SU-DHL-6 (cell line): ENCODE data around the gene MYT1.
A peak's percentile ranks its signal among the peaks of the same experiment; 100 is the strongest.
"Not testable (repeated sequence)": the region's sequence is repeated elsewhere in the genome, so short reads cannot be mapped to it uniquely, and the experiment has no call there.

Experiments used
- H2AFZ ChIP-seq: fragments of 200-600 bp; sonication (generic); 2 replicates; pipeline ENCODE4 v1.6.1; 2014; ENCODE audit warnings: low read depth, mild to moderate bottlenecking, moderate library complexity, mixed read lengths, antibody characterized with exemption, low read length; ENCODE audit not compliant: severe bottlenecking
- H3F3A ChIP-seq: fragments of 200-600 bp; shearing (Covaris generic); 2 replicates; pipeline ENCODE4 v1.6.0; 2016; ENCODE audit warnings: antibody characterized with exemption, mild to moderate bottlenecking; ENCODE audit not compliant: insufficient read depth
- H3K27ac ChIP-seq: fragments of 200-600 bp; sonication (generic); 2 replicates; pipeline ENCODE4 v1.5.1; 2016; ENCODE audit warnings: low read depth, mild to moderate bottlenecking, low read length, moderate library complexity, mixed read lengths
- H3K27me3 ChIP-seq: fragments of 200-600 bp; sonication (generic), shearing (Covaris generic); 2 replicates; pipeline ENCODE4 v1.6.0; 2014; ENCODE audit warnings: mild to moderate bottlenecking, low read length
- H3K36me3 ChIP-seq: fragments of 200-600 bp; sonication (generic); 2 replicates; pipeline ENCODE4 v1.6.1; 2014; ENCODE audit warnings: mild to moderate bottlenecking, low read length, mixed read lengths
- H3K4me2 ChIP-seq: fragments of 300-600, 200-600 bp; shearing (Covaris generic), sonication (generic); 2 replicates; pipeline ENCODE4 v1.6.0; 2014; ENCODE audit warnings: low read length, low read depth, mild to moderate bottlenecking; ENCODE audit not compliant: poor library complexity, severe bottlenecking
- H3K4me3 ChIP-seq: fragments of 200-600 bp; sonication (generic); 2 replicates; pipeline ENCODE4 v1.5.1; 2014; ENCODE audit warnings: antibody characterized with exemption, low read length, mild to moderate bottlenecking, mixed read lengths; ENCODE audit not compliant: insufficient read depth, poor library complexity, severe bottlenecking
- H3K79me2 ChIP-seq: fragments of 200-600 bp; sonication (generic); 2 replicates; pipeline ENCODE4 v1.6.1; 2014; ENCODE audit warnings: mild to moderate bottlenecking, low read length, moderate library complexity; ENCODE audit not compliant: insufficient read depth
- H3K9ac ChIP-seq: fragments of 200-600 bp; sonication (generic); 2 replicates; pipeline ENCODE4 v1.7.0; 2014; ENCODE audit warnings: mild to moderate bottlenecking, low read length
- H3K9me2 ChIP-seq: fragments of 200-600 bp; sonication (generic); replicated peaks from 2 replicates; pipeline ENCODE4 v1.6.1; 2014; ENCODE audit warnings: low read length; ENCODE audit not compliant: insufficient read depth
- H3K9me3 ChIP-seq: fragments of 200-600 bp; sonication (generic); 2 replicates; pipeline ENCODE4 v1.6.1; 2014; ENCODE audit warnings: low read length, mixed read lengths; ENCODE audit not compliant: insufficient read depth
- H4K20me1 ChIP-seq: fragments of 200-600 bp; sonication (generic); 2 replicates; pipeline ENCODE4 v1.6.1; 2014; ENCODE audit warnings: low read depth, mild to moderate bottlenecking, antibody characterized with exemption, low read length, moderate library complexity, mixed read lengths
- EZH2phosphoT487 ChIP-seq: fragments of 200-600 bp; sonication (generic), shearing (Covaris generic); conservative IDR thresholded peaks from 2 replicates; pipeline ENCODE4 v1.6.1; 2018; ENCODE audit warnings: mild to moderate bottlenecking, antibody characterized with exemption, low read length, moderate library complexity, mixed read lengths
- TF ChIP-seq, protein P1 (sequence below): fragments of 200-600 bp; sonication (generic); IDR thresholded peaks from one replicate; pipeline ENCODE4 v1.5.1; 2017; ENCODE audit warnings: antibody characterized with exemption, mild to moderate bottlenecking, low read length, moderate library complexity; ENCODE audit not compliant: insufficient read depth, poor library complexity, severe bottlenecking

The MYT1 gene

DNA sequence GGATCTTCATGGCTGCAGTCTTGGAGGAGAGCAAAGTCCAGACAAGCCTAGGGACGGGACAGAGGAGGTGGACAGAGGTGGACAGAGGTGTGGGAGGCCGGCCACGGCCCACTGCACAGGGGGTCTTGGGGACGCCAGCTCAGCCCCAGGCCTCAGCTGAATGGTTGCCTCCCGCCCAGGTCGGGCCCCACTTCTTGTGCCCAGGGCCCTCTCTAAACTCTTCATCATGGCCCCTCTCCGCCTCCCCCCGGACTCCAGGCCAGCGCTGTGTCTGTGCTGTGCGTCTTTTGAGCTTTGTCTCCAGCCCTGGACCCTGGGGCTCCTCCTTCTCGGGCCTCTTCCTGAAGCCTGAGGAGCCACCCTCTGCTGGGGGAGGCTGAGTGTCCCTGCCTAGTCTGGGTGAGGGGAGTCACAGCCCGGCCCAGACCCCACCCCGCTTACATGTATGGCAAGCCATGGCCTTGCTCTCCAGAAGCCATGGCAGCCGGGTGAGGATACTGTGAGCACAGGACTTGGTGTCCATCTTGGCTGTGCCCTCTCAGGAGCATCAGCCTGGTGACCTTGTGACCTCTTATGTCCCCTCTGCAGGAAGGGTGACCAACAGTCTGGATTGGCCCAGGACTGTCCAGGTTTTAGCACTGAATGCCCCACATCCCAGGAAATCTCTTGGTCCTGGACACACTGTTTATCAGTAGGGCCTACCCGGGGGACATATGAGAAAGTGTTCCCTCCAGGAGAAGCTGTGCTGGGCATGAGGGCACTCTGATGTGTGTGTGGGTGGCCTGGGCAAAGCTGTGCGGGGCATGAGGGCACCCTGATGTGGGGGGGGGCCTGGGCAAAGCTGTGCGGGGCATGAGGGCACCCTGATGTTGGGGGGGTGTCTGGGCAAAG, 47.5 kb upstream of the MYT1 start:
- Histone ChIP-seq H3K36me3 (no peaks in the 10 kb centered on the region), H3K79me2 (no peaks in the 10 kb centered on the region), H3K9me3 (no peaks in the 10 kb centered on the region), H3K27ac (no peak overlapping the region), H3K9me2 (no peaks in the 10 kb centered on the region), H3F3A (no peaks in the 10 kb centered on the region), H2AFZ (no peak overlapping the region), H3K9ac (no peak overlapping the region), H3K4me3 (no peak overlapping the region), H4K20me1 (no peaks in the 10 kb centered on the region), H3K27me3 (no peaks in the 10 kb centered on the region), H3K4me2 (no peak overlapping the region)
- TF ChIP-seq EZH2phosphoT487: no peak
- TF ChIP-seq, protein P1, sequence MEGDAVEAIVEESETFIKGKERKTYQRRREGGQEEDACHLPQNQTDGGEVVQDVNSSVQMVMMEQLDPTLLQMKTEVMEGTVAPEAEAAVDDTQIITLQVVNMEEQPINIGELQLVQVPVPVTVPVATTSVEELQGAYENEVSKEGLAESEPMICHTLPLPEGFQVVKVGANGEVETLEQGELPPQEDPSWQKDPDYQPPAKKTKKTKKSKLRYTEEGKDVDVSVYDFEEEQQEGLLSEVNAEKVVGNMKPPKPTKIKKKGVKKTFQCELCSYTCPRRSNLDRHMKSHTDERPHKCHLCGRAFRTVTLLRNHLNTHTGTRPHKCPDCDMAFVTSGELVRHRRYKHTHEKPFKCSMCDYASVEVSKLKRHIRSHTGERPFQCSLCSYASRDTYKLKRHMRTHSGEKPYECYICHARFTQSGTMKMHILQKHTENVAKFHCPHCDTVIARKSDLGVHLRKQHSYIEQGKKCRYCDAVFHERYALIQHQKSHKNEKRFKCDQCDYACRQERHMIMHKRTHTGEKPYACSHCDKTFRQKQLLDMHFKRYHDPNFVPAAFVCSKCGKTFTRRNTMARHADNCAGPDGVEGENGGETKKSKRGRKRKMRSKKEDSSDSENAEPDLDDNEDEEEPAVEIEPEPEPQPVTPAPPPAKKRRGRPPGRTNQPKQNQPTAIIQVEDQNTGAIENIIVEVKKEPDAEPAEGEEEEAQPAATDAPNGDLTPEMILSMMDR: no peak

DNA sequence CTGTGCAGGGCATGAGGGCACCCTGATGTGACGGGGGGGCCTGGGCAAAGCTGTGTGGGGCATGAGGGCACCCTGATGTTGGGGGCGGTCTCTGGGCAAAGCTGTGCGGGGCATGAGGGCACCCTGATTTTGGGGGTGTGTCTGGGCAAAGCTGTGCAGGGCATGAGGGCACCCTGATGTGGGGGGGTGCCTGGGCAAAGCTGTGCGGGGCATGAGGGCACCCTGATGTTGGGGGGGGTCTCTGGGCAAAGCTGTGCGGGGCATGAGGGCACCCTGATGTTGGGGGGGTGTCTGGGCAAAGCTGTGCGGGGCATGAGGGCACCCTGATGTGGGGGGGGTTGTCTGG, 46.8 kb upstream of the MYT1 start:
- not testable (repeated sequence) for H3K27ac ChIP-seq, H3K27me3 ChIP-seq, H3K4me2 ChIP-seq, H3K9ac ChIP-seq, H3K36me3 ChIP-seq, H3K9me2 ChIP-seq, H2AFZ ChIP-seq, H3F3A ChIP-seq, H3K9me3 ChIP-seq, H4K20me1 ChIP-seq, H3K79me2 ChIP-seq, H3K4me3 ChIP-seq

DNA sequence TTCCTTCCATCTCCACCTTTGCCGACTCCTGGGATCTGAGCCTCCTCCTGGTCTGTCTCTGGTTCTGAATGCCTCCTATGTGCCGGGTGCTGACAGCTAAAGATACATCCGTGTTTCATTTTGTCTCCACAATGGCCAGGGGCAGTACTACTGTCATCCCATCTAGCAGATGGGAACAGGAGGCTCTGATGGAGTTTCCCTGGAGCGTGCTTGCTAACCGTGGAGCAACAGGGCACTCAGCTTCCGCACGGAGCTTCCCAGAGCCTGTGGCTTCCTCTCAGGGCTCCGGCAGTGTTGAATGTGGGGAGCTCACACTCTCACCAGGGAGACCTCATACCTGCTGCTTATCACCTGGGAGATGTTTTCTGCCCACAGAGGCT, 45.0 kb upstream of the MYT1 start:
- Histone ChIP-seq H3K9ac (no peak overlapping the region), H3K27me3 (no peaks in the 10 kb centered on the region), H3K36me3 (no peaks in the 10 kb centered on the region), H3K27ac (no peak overlapping the region), H2AFZ (no peak overlapping the region), H3F3A (no peaks in the 10 kb centered on the region), H3K4me2 (no peak overlapping the region), H4K20me1 (no peaks in the 10 kb centered on the region), H3K79me2 (no peaks in the 10 kb centered on the region), H3K9me2 (no peaks in the 10 kb centered on the region), H3K4me3 (no peak overlapping the region), H3K9me3 (no peaks in the 10 kb centered on the region)
- TF ChIP-seq EZH2phosphoT487: no peak
- TF ChIP-seq, protein P1: no peak

DNA sequence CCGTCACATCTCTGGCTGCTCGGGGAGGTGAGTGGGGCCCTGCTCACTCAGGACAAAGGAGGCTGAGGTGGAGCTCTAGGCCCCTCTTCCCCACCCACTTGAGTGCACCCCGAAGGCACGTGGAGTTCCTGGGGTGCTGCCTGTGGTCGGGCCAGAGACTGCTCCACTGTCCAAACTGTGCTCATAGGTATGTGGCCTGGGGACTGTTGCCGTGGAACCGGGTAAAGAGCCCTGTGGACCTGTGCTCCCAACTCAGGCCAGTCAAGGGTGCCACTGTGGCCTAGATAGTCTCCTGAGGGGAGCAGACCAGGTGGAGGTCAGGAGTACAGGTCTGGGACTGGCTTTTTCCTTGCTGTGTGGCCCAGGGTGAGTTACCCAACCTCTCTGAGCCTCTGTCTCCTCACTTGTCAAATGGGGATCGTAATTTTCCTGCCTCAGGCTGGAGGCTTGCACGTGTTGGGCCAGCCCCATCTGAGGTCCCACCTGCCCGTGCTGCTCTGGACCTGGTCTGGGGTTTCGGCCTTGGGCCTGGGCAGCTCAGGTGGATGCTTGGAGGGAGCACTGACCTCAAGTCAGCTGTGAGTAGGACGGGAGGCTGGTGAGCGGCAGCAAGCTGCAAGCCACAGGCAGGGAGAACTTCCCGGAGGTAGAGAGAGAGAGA, 44.4 kb upstream of the MYT1 start:
- Histone ChIP-seq H3K9ac (peak overlapping the region; percentile 32; the same call in 1 of the 2 replicates), H2AFZ (peak overlapping the region; percentile 78), H3K4me3 (no peak overlapping the region)

More for the DNA sequence above, 44.4 kb upstream of the MYT1 start:
- no peaks in the 10 kb centered on the region for H4K20me1 ChIP-seq
- H3K27me3 ChIP-seq: no peaks in the 10 kb centered on the region
- H3K36me3 ChIP-seq: no peaks in the 10 kb centered on the region
- TF ChIP-seq, protein P1: no peak
- TF ChIP-seq EZH2phosphoT487: no peak
- H3K4me2 ChIP-seq: peak overlapping the region; percentile 29
- no peaks in the 10 kb centered on the region for H3F3A ChIP-seq
- H3K9me3 ChIP-seq: no peaks in the 10 kb centered on the region
- no peaks in the 10 kb centered on the region for H3K79me2 ChIP-seq
- H3K9me2 ChIP-seq: no peaks in the 10 kb centered on the region
- no peak overlapping the region for H3K27ac ChIP-seq
